HG03095 (cell line): ENCODE measurements around the gene PCID2.

ENCODE experiments used
- ATAC-seq: cut with Tn5 transposase; IDR thresholded peaks from one replicate; pipeline ENCODE4 v1.9.1; 2021; ENCODE audit warnings: moderate library complexity; ENCODE audit not compliant: unreplicated experiment

Gene PCID2

GRCh38 chr13:113135281-113135760 is 73.1 kb downstream of the PCID2 start:
- no peak for ATAC-seq

DNA sequence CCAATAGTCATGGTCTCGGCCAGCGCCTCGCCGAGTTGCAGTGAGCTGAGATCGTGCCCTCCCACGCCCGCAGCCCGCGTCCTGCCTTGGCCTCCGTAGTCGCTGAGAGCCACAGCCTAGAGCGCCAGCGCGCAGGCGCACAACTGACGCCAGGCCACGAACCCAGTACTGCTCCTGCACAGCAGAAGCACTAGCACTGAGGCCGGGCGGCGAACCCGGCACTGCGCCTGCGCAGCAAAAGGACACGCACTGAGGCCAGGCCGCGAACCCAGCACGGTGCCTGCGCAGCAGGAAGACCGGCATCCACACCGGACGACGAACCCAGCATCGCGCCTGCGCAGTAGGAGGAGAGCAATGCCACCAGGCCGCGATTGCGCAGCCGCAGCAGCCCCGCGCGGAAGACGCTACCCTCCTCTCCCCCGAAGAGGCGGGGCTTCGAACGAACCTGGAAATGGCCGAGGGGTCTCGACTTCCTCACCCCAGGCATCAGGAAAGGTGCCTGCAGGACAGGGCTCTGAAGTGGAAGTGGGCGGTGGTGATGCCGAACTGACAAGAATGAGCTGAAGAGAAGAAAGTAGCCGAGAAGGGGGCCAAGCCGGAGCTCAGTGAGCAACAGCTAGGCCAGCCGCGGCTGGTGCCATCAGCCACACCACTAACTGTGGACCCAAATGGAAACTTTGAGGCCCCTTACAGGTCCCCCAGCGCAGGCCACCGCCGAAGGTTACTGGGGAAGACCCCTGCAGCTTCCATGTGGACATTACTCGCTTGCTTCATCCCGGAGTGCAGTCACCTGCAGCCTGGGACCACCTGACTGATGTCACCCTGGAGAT is 78.3 kb downstream of the PCID2 start:
- no peak for ATAC-seq

DNA sequence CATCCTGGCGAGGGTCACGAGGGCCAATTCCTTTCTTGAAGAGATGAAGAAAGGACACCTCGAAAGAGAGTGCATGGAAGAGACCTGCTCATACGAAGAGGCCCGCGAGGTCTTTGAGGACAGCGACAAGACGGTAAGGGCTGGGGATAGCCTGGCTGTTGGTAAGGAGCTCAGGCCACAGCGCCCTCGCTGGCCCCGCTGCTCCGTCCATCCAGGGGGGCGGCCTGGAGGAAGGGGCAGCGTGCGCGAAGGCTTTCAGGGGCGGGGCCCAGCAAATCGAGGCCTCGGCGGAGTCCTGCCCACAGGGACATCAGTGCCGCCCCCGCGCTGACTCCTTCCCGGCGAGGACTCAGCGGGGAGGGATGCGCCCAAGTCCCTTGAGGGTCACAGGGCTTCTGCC is 79.0 kb downstream of the PCID2 start:
- no peak for ATAC-seq
